ENCODE results near the gene EIF4EBP3. TPM values are rescaled to one million over a fixed set of nuclear protein-coding genes. Genes with fewer than 3 reads are reported as not detected.
"Not testable (repeated sequence)": the region's sequence is repeated elsewhere in the genome, so short reads cannot be mapped to it uniquely, and the experiment has no call there.

The EIF4EBP3 gene
- total RNA-seq, 4 donors from 2014 or later, result 7.8 to 25.3 (median 9.2) TPM

- peak; percentile 14 to 45 (median 17) for TF ChIP-seq CTCF (IDR thresholded peaks at IDR 0.05)
- no peak for TF ChIP-seq POLR2AphosphoS5 (IDR thresholded peaks at IDR 0.05)
- TF ChIP-seq EP300 (IDR thresholded peaks at IDR 0.05), result no peak
- no peak for TF ChIP-seq POLR2A (IDR thresholded peaks at IDR 0.05; ENCODE audit: low read depth)
- peaks cover 11 to 19% (median 14%) of the 10 kb centered on the region in 4 donors for H3K4me1 ChIP-seq
- H3K27me3 ChIP-seq, result no peaks in the 10 kb centered on the region
- no peak overlapping the region for H3K4me3 ChIP-seq
- H3K9me3 ChIP-seq, result no peaks in the 10 kb centered on the region
- 72% methylated on average over 4 of the region's 8 CpGs for WGBS
- H3K36me3 ChIP-seq, result peaks cover 0 to 5% (median 3%) of the 10 kb centered on the region in 4 donors
- intact Hi-C loops (cut with DNase I), result no loop called here
- H3K27ac ChIP-seq (replicated peaks in 1 of 4), result no peak overlapping the region
- no peak for DNase-seq (ENCODE audit: extremely low spot score)
Observed at GRCh38 chr5:140575309-140575708, 27.8 kb downstream of the EIF4EBP3 start.

- Histone ChIP-seq H3K4me1 (peaks cover 0 to 4% (median 1%) of the 10 kb centered on the region in 4 donors), H3K36me3 (no peaks in the 10 kb centered on the region), H3K4me3 (no peak overlapping the region), H3K9me3 (no peaks in the 10 kb centered on the region), H3K27me3 (no peaks in the 10 kb centered on the region), H3K27ac (replicated peaks in 1 of 4) (peak overlapping the region in 1 of 4 donors; percentile 7)
- WGBS, result 68% methylated on average over 2 of the region's 2 CpGs
- intact Hi-C loops (cut with DNase I), result no loop called here
- no peak for DNase-seq (ENCODE audit: extremely low spot score)
- TF ChIP-seq POLR2AphosphoS5 (IDR thresholded peaks at IDR 0.05) (no peak), POLR2A (IDR thresholded peaks at IDR 0.05; ENCODE audit: low read depth) (no peak), EP300 (IDR thresholded peaks at IDR 0.05) (no peak), CTCF (IDR thresholded peaks at IDR 0.05) (no peak)
Observed at GRCh38 chr5:140576776-140577201, 29.3 kb downstream of the EIF4EBP3 start.

- H3K27me3 ChIP-seq; H3K9me3 ChIP-seq; H3K4me1 ChIP-seq; DNase-seq (ENCODE audit: extremely low spot score); intact Hi-C loops (cut with DNase I); H3K27ac ChIP-seq (replicated peaks in 1 of 4); H3K4me3 ChIP-seq; H3K36me3 ChIP-seq: not testable (repeated sequence)
- WGBS, result 93% methylated on average over 6 of the region's 6 CpGs
Observed at GRCh38 chr5:140579188-140579747, 31.8 kb downstream of the EIF4EBP3 start.

- Histone ChIP-seq H3K4me1 (peaks cover 0 to 5% (median 5%) of the 10 kb centered on the region in 4 donors), H3K4me3 (no peak overlapping the region), H3K9me3 (peaks cover 0 to 7% (median 3%) of the 10 kb centered on the region in 4 donors), H3K27me3 (no peaks in the 10 kb centered on the region), H3K36me3 (no peaks in the 10 kb centered on the region), H3K27ac (replicated peaks in 1 of 4) (no peak overlapping the region)
- intact Hi-C loops (cut with DNase I), result no loop called here
- no peak for TF ChIP-seq EP300 (IDR thresholded peaks at IDR 0.05)
- 92% methylated on average over 1 of the region's 1 CpG for WGBS
- no peak for DNase-seq (ENCODE audit: extremely low spot score)
Observed at GRCh38 chr5:140587495-140587894, 40.0 kb downstream of the EIF4EBP3 start.

GRCh38 chr5:140588311-140589070, 41.0 kb downstream of the EIF4EBP3 start:
- peak overlapping the region in 3 of 4 donors; percentile 10 to 48 (median 30) for H3K27ac ChIP-seq (replicated peaks in 1 of 4)
- 54% methylated on average over 5 of the region's 5 CpGs for WGBS

More at GRCh38 chr5:140588311-140589070, 41.0 kb downstream of the EIF4EBP3 start:
- TF ChIP-seq POLR2A (IDR thresholded peaks at IDR 0.05; ENCODE audit: low read depth) (no peak), EP300 (IDR thresholded peaks at IDR 0.05) (no peak), POLR2AphosphoS5 (IDR thresholded peaks at IDR 0.05) (no peak), CTCF (IDR thresholded peaks at IDR 0.05) (no peak)
- H3K9me3 ChIP-seq, result no peaks in the 10 kb centered on the region
- intact Hi-C loops (cut with DNase I), result no loop called here
- no peak for DNase-seq (ENCODE audit: extremely low spot score)
- peaks cover 0 to 5% (median 5%) of the 10 kb centered on the region in 4 donors for H3K4me1 ChIP-seq
- no peaks in the 10 kb centered on the region for H3K36me3 ChIP-seq
- no peaks in the 10 kb centered on the region for H3K27me3 ChIP-seq
- no peak overlapping the region for H3K4me3 ChIP-seq
